HCT116 (cell line): ENCODE data around the gene MPP4. TPM values are rescaled to one million over a fixed set of nuclear protein-coding genes. Genes with fewer than 3 reads are reported as not detected.

ENCODE experiments used
- ATAC-seq: fragments of 200-7000 bp; cut with Tn5 transposase; 2 replicates; pipeline ENCODE4 v1.9.1; 2020; ENCODE audit warnings: mild to moderate bottlenecking, moderate library complexity
- BruUV-seq: library from RNA; stranded (reverse); fragments of 400-500 nt; replicated peaks from 2 replicates; lab custom pipeline; 2021; lab: Mats Ljungman, UMichigan
- CTCF ChIA-PET: fragments of 300-600 bp; sonication (Branson Sonifier 250); formaldehyde crosslinking; loops from one replicate; lab custom pipeline; 2021; ENCODE audit warnings: antibody characterized with exemption; lab: Charles Lee
- POLR2A ChIA-PET: fragments of 300-600, 350-600 bp; sonication (Branson Sonifier 250); formaldehyde crosslinking; loops from one replicate; lab custom pipeline; 2021; ENCODE audit warnings: antibody characterized with exemption; lab: Charles Lee
- RAD21 ChIA-PET, 2 experiments: fragments of 300-600 bp; sonication (Branson Sonifier 250); formaldehyde crosslinking; loops; one replicate each; lab custom pipeline; 2023; ENCODE audit warnings: low total read pairs in 2 of 2; ENCODE audit not compliant: uncharacterized antibody in 2 of 2, unreplicated experiment in 2 of 2, low non-redundant PET in 1 of 2; lab: Charles Lee
- DNase-seq: peaks from one replicate; pipeline ENCODE4 v3.0.0-alpha.2; 2010; ENCODE audit warnings: low read depth, low spot score
- H2AFZ ChIP-seq: fragments of 200-600 bp; shearing (Covaris generic), sonication (generic); 2 replicates; pipeline ENCODE4 v1.6.1; 2017; ENCODE audit warnings: low read depth, mixed run types, mixed read lengths, antibody characterized with exemption, low read length; ENCODE audit not compliant: poor library complexity, severe bottlenecking
- H3K27ac ChIP-seq: 2 replicates; pipeline ENCODE4 v1.5.1; 2012; ENCODE audit warnings: low read depth, low read length
- H3K27me3 ChIP-seq: fragments of 200-600 bp; sonication (generic); 2 replicates; pipeline ENCODE4 v1.6.1; 2016; ENCODE audit warnings: mixed run types, low read length, mixed read lengths; ENCODE audit not compliant: insufficient read depth
- H3K36me3 ChIP-seq, 2 experiments: fragments of 200-500 bp in 1 of 2; fragments of 200-600 bp in 1 of 2; sonication (Bioruptor generic) in 1 of 2; sonication (generic) in 1 of 2; 2 replicates each; pipeline versions ENCODE4 v1.5.1 to v1.6.1; 2014 to 2016; ENCODE audit warnings: low read length in 2 of 2, inconsistent platforms in 1 of 2, mixed read lengths in 1 of 2, mixed run types in 1 of 2; ENCODE audit not compliant: insufficient read depth in 2 of 2, control insufficient read depth in 1 of 2
- H3K4me1 ChIP-seq, 2 experiments: fragments of 200-600 bp in 1 of 2; sonication (generic) in 1 of 2; 2 replicates each; pipeline versions ENCODE4 v1.5.1 to v1.6.1; 2012 to 2017; ENCODE audit warnings: low read length in 2 of 2, inconsistent platforms in 1 of 2, mild to moderate bottlenecking in 1 of 2, mixed read lengths in 1 of 2, mixed run types in 1 of 2, moderate library complexity in 1 of 2; ENCODE audit not compliant: insufficient read depth in 2 of 2, control insufficient read depth in 1 of 2
- H3K4me2 ChIP-seq: fragments of 200-600 bp; sonication (generic); 2 replicates; pipeline ENCODE4 v1.6.1; 2017; ENCODE audit warnings: mixed run types, low read length, mixed read lengths
- H3K4me3 ChIP-seq, 2 experiments: fragments of 200-600 bp in 1 of 2; sonication (generic) in 1 of 2; replicated peaks in 1 of 2; 2 replicates each; pipeline ENCODE4 v1.5.1; 2011 to 2016; ENCODE audit warnings: low read length in 2 of 2, control low read depth in 1 of 2, low read depth in 1 of 2, mild to moderate bottlenecking in 1 of 2, mixed read lengths in 1 of 2, mixed run types in 1 of 2
- H3K79me2 ChIP-seq: fragments of 200-600 bp; sonication (generic); 2 replicates; pipeline ENCODE4 v1.6.1; 2017; ENCODE audit warnings: mild to moderate bottlenecking, mixed run types, low read length, moderate library complexity, mixed read lengths; ENCODE audit not compliant: insufficient read depth
- H3K9ac ChIP-seq: fragments of 200-600 bp; sonication (generic); 2 replicates; pipeline ENCODE4 v1.6.1; 2016; ENCODE audit warnings: low read length, mixed read lengths
- H3K9me2 ChIP-seq: fragments of 200-600 bp; sonication (generic), shearing (Covaris generic); 2 replicates; pipeline ENCODE4 v1.6.1; 2017; ENCODE audit warnings: mixed run types, mild to moderate bottlenecking, moderate library complexity; ENCODE audit not compliant: insufficient read depth
- H3K9me3 ChIP-seq, 2 experiments: fragments of 200-500 bp in 1 of 2; fragments of 200-600 bp in 1 of 2; sonication (Bioruptor generic) in 1 of 2; sonication (generic) in 1 of 2; 2 replicates each; pipeline ENCODE4 v1.6.1; 2014 to 2017; ENCODE audit warnings: low read length in 2 of 2, mixed read lengths in 2 of 2, inconsistent platforms in 1 of 2, low read depth in 1 of 2, mild to moderate bottlenecking in 1 of 2, mixed run types in 1 of 2, moderate library complexity in 1 of 2; ENCODE audit not compliant: control insufficient read depth in 1 of 2, insufficient read depth in 1 of 2
- H4K20me1 ChIP-seq: fragments of 200-600 bp; sonication (generic), shearing (Covaris generic); 2 replicates; pipeline ENCODE4 v1.6.1; 2017; ENCODE audit warnings: mixed run types, mild to moderate bottlenecking, moderate library complexity; ENCODE audit not compliant: insufficient read depth
- CBX3 ChIP-seq: IDR thresholded peaks from 2 replicates; pipeline ENCODE4 v1.6.1; 2012; ENCODE audit warnings: low read depth
- CEBPB ChIP-seq: IDR thresholded peaks from 2 replicates; pipeline ENCODE4 v1.6.1; 2012; ENCODE audit warnings: low read depth
- EGR1 ChIP-seq: IDR thresholded peaks from 2 replicates; pipeline ENCODE4 v1.6.1; 2012; ENCODE audit warnings: low read depth
- EZH2 ChIP-seq: fragments of 200-600 bp; sonication (generic); IDR thresholded peaks from 2 replicates; pipeline ENCODE4 v1.6.1; 2017; ENCODE audit warnings: antibody characterized with exemption, mixed run types
- FOSL1 ChIP-seq: IDR thresholded peaks from 2 replicates; pipeline ENCODE4 v1.6.1; 2012; ENCODE audit warnings: low read depth
- JUND ChIP-seq: IDR thresholded peaks from 2 replicates; pipeline ENCODE4 v1.6.1; 2012
- POLR2A ChIP-seq: IDR thresholded peaks from 2 replicates; pipeline ENCODE4 v1.7.0; 2011; ENCODE audit warnings: borderline replicate concordance; ENCODE audit not compliant: insufficient read depth, insufficient read length; ENCODE audit errors: extremely low read depth
- POLR2AphosphoS5 ChIP-seq: IDR thresholded peaks from 2 replicates; pipeline ENCODE4 v1.6.1; 2011; ENCODE audit warnings: mild to moderate bottlenecking, low read depth, low read length, moderate library complexity
- RAD21 ChIP-seq: IDR thresholded peaks from 2 replicates; pipeline ENCODE4 v1.6.1; 2012; ENCODE audit warnings: low read depth, mild to moderate bottlenecking
- SIN3A ChIP-seq: IDR thresholded peaks from 2 replicates; pipeline ENCODE4 v1.6.1; 2012; ENCODE audit warnings: low read depth
- SP1 ChIP-seq: IDR thresholded peaks from 2 replicates; pipeline ENCODE4 v1.6.1; 2012; ENCODE audit warnings: low read depth
- SRF ChIP-seq: IDR thresholded peaks from 2 replicates; pipeline ENCODE4 v1.6.1; 2012; ENCODE audit warnings: low read depth
- TCF7L2 ChIP-seq: IDR thresholded peaks from 2 replicates; pipeline ENCODE4 v1.7.0; 2011; ENCODE audit warnings: borderline replicate concordance, inconsistent platforms; ENCODE audit not compliant: insufficient read depth, insufficient read length; ENCODE audit errors: extremely low read depth
- YY1 ChIP-seq: IDR thresholded peaks from 2 replicates; pipeline ENCODE4 v1.6.1; 2011; ENCODE audit warnings: low read length, low read depth, moderate library complexity, mild to moderate bottlenecking; ENCODE audit not compliant: insufficient replicate concordance; ENCODE audit errors: extremely low read depth
- ZFX ChIP-seq: fragments of 450-650 bp; IDR thresholded peaks from 2 replicates; pipeline ENCODE4 v1.6.1; 2017
- intact Hi-C: fragments of 100-400 bp; cut with micrococcal nuclease; formaldehyde crosslinking; loops from 2 replicates; pipeline ENCODE4 v1.10.0; 2022
- total RNA-seq: library from RNA; stranded (reverse); gene quantifications from one replicate; pipeline ENCODE4 v1.2.1, GENCODE V29; 2021; ENCODE audit not compliant: unreplicated experiment
- TF ChIP-seq, protein P1 (sequence below): IDR thresholded peaks from 2 replicates; pipeline ENCODE4 v1.6.1; 2011; ENCODE audit warnings: mild to moderate bottlenecking, low read length, moderate library complexity; ENCODE audit not compliant: insufficient replicate concordance; ENCODE audit errors: extremely low read depth
- TF ChIP-seq, protein P2 (sequence below): IDR thresholded peaks from 2 replicates; pipeline ENCODE4 v1.6.1; 2012
- TF ChIP-seq, protein P3 (sequence below): IDR thresholded peaks from 2 replicates; pipeline ENCODE4 v1.6.1; 2012; ENCODE audit warnings: low read depth
- TF ChIP-seq, protein P4 (sequence below), 3 experiments: fragments of 200-600 bp in 1 of 3; sonication (generic) in 1 of 3; IDR thresholded peaks in 2 of 3; conservative IDR thresholded peaks in 1 of 3; 2 replicates each; pipeline ENCODE4 v1.5.1; 2012 to 2017; ENCODE audit warnings: low read depth in 2 of 3, low read length in 2 of 3, antibody characterized with exemption in 1 of 3, borderline replicate concordance in 1 of 3, control low read depth in 1 of 3, mild to moderate bottlenecking in 1 of 3, mixed read lengths in 1 of 3, mixed run types in 1 of 3, moderate library complexity in 1 of 3; ENCODE audit not compliant: insufficient read depth in 1 of 3

The MPP4 gene
- total RNA-seq, 1 experiment from 2014 or later, result 0.32 TPM

DNA sequence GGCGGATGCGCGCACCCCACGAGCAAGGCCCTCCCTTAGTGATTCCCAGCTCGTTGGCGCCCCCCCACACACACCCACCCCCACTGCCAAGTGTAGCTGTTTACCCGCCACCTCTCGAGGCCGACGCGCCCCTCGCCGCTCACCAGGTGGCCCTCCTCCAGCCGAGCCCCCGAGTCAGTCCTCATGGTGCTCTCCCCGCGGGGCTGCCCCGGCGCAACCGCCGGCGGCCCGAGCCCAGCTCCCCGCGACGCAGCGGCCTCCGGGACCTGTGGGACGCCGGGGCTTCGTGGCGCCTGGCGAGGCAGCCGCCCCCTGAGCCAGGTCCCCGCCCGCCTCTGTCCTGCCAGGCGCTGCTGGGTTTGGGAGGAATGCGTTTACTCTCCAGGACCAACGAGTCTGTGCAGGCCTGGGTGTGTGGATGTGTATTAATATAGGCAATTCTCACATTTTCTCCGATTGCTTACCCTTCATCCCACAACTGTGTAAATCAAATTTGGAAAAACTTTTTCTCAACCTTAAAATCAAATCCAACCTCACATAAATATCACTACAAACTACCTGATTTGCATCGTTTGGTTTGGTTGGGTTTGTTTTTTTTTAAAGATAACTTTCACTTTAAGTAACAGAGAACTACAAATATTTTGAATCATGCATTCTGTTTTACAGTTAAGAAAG lies 55.1 kb downstream of the MPP4 start, which contains the start of gene TMEM237:
Gene TMEM237 (minus strand): TSS at position 288 of the 675 bp plus-strand sequence. CDS start 103 bp downstream, at position 185.
- H3K27ac ChIP-seq, result peak within 1 kb of the TSS; percentile 64
- H2AFZ ChIP-seq, result peak within 1 kb of the TSS; percentile 70
- no peaks in the 10 kb centered on the region for H3K9me2 ChIP-seq
- no TSS peak for BruUV-seq
- DNase-seq (peak; percentile 6), ATAC-seq (peak; percentile 65)
- no peaks in the 10 kb centered on the region for H3K27me3 ChIP-seq
- peaks cover 5% of the 10 kb centered on the region; the same call in 1 of the 2 replicates for H3K79me2 ChIP-seq
- CTCF ChIA-PET, result interaction anchor here (1.3 kb wide), 1 partner anchor 410 kb away, joined by 5 read pairs; no protein-coding TSS in a partner anchor
- no peaks in the 10 kb centered on the region for H4K20me1 ChIP-seq
- no peaks in the 10 kb centered on the region for H3K36me3 ChIP-seq
- RAD21 ChIA-PET, result interaction anchor here in 1 of 2 experiments (0.6 kb wide), 1 partner anchor 71 kb away, joined by 7 read pairs; no protein-coding TSS in a partner anchor
- H3K4me1 ChIP-seq, result peaks cover 4 to 13% of the 10 kb centered on the region in 2 experiments
- POLR2A ChIA-PET, result interaction anchor here (0.6 kb wide), 1 partner anchor 164 kb away, joined by 8 read pairs; no protein-coding TSS in a partner anchor
- intact Hi-C loops, result loop anchor here (5.0 to 10.0 kb wide), 2 partner anchors 189 to 411 kb away; partner anchors contain the start of genes STRADB and TRAK2
- H3K4me2 ChIP-seq, result peak within 1 kb of the TSS; percentile 78
- H3K4me3 ChIP-seq, result peak within 1 kb of the TSS; percentile 71 to 90
- H3K9me3 ChIP-seq, result no peaks in the 10 kb centered on the region
- H3K9ac ChIP-seq, result peak within 1 kb of the TSS; percentile 84
- TF ChIP-seq SRF (no peak), SP1 (no peak), POLR2AphosphoS5 (peak; percentile 40; the same call in 1 of the 2 replicates), CBX3 (peak; percentile 30; the same call in 1 of the 2 replicates), FOSL1 (no peak), YY1 (no peak), ZFX (peak; percentile 68), RAD21 (no peak), JUND (no peak), SIN3A (no peak), CEBPB (no peak), POLR2A (peak; percentile 23), TCF7L2 (no peak), EGR1 (peak; percentile 19; the same call in 1 of the 2 replicates), EZH2 (no peak)
- TF ChIP-seq, protein P1, sequence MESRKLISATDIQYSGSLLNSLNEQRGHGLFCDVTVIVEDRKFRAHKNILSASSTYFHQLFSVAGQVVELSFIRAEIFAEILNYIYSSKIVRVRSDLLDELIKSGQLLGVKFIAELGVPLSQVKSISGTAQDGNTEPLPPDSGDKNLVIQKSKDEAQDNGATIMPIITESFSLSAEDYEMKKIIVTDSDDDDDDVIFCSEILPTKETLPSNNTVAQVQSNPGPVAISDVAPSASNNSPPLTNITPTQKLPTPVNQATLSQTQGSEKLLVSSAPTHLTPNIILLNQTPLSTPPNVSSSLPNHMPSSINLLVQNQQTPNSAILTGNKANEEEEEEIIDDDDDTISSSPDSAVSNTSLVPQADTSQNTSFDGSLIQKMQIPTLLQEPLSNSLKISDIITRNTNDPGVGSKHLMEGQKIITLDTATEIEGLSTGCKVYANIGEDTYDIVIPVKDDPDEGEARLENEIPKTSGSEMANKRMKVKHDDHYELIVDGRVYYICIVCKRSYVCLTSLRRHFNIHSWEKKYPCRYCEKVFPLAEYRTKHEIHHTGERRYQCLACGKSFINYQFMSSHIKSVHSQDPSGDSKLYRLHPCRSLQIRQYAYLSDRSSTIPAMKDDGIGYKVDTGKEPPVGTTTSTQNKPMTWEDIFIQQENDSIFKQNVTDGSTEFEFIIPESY, result no peak
- TF ChIP-seq, protein P2, sequence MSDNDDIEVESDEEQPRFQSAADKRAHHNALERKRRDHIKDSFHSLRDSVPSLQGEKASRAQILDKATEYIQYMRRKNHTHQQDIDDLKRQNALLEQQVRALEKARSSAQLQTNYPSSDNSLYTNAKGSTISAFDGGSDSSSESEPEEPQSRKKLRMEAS, result peak; percentile 72
- TF ChIP-seq, protein P3, sequence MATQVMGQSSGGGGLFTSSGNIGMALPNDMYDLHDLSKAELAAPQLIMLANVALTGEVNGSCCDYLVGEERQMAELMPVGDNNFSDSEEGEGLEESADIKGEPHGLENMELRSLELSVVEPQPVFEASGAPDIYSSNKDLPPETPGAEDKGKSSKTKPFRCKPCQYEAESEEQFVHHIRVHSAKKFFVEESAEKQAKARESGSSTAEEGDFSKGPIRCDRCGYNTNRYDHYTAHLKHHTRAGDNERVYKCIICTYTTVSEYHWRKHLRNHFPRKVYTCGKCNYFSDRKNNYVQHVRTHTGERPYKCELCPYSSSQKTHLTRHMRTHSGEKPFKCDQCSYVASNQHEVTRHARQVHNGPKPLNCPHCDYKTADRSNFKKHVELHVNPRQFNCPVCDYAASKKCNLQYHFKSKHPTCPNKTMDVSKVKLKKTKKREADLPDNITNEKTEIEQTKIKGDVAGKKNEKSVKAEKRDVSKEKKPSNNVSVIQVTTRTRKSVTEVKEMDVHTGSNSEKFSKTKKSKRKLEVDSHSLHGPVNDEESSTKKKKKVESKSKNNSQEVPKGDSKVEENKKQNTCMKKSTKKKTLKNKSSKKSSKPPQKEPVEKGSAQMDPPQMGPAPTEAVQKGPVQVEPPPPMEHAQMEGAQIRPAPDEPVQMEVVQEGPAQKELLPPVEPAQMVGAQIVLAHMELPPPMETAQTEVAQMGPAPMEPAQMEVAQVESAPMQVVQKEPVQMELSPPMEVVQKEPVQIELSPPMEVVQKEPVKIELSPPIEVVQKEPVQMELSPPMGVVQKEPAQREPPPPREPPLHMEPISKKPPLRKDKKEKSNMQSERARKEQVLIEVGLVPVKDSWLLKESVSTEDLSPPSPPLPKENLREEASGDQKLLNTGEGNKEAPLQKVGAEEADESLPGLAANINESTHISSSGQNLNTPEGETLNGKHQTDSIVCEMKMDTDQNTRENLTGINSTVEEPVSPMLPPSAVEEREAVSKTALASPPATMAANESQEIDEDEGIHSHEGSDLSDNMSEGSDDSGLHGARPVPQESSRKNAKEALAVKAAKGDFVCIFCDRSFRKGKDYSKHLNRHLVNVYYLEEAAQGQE, result no peak
- TF ChIP-seq, protein P4, sequence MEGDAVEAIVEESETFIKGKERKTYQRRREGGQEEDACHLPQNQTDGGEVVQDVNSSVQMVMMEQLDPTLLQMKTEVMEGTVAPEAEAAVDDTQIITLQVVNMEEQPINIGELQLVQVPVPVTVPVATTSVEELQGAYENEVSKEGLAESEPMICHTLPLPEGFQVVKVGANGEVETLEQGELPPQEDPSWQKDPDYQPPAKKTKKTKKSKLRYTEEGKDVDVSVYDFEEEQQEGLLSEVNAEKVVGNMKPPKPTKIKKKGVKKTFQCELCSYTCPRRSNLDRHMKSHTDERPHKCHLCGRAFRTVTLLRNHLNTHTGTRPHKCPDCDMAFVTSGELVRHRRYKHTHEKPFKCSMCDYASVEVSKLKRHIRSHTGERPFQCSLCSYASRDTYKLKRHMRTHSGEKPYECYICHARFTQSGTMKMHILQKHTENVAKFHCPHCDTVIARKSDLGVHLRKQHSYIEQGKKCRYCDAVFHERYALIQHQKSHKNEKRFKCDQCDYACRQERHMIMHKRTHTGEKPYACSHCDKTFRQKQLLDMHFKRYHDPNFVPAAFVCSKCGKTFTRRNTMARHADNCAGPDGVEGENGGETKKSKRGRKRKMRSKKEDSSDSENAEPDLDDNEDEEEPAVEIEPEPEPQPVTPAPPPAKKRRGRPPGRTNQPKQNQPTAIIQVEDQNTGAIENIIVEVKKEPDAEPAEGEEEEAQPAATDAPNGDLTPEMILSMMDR (IDR thresholded peaks at IDR 0.05 in 2 of 3, conservative IDR thresholded peaks at IDR 0.05 in 1 of 3; ENCODE audit: borderline replicate concordance in 1 of 3, insufficient read depth in 1 of 3, low read depth in 2 of 3, low read length in 2 of 3), result no peak
